RCC 7860 (cell line): ENCODE data around the gene SFN.

ENCODE experiments used
- DNase-seq: peaks from one replicate; pipeline ENCODE4 v3.0.0-alpha.2; 2015; ENCODE audit warnings: low spot score
- FAIRE-seq: peaks from 2 replicates; lab custom pipeline; 2012; peaks lifted over from hg19 to GRCh38; lab: Jason Lieb, UNC

Gene SFN

GRCh38 chr1:26909951-26910342 is 47.0 kb downstream of the SFN start:
- no peak for DNase-seq
- no peak for FAIRE-seq

DNA sequence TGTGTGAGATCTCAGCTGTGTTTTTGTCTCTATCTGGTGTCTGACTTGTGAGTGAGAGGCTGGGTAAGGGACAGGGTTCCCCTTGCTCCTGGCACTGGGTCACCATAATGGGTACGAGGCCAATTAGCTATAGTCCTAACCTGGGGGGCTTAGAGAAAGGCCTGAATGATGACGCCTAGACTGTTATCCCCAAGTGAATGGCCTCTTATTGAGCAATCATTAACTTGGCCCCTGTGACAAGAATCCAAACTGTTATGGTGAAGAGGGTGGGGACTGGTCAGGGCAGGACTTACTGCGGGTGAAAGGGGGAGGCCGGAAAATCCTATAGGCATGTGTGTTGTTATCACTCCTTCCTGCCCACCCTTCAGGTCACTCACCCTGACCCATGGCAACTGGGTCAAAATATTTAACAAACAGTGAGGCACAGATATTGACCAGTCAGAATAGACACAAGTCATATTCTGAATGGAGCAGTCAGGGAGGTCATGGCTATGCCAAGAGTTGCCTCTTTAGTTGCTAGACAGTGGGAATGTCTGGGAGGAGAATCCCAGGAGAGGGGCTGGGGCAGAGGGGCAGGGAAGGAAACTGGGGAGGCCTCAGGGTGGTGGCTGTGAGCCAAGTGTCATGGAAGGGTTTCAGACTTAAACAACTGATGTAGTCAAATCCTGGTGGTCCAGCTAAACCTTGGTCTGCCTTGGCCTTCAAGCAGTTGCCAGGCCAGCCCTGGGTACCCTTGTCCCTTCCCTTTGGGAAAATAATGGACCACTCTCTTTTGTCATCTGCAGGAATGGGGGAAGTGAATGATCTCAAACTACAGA is 47.6 kb downstream of the SFN start:
- FAIRE-seq, result no peak

DNA sequence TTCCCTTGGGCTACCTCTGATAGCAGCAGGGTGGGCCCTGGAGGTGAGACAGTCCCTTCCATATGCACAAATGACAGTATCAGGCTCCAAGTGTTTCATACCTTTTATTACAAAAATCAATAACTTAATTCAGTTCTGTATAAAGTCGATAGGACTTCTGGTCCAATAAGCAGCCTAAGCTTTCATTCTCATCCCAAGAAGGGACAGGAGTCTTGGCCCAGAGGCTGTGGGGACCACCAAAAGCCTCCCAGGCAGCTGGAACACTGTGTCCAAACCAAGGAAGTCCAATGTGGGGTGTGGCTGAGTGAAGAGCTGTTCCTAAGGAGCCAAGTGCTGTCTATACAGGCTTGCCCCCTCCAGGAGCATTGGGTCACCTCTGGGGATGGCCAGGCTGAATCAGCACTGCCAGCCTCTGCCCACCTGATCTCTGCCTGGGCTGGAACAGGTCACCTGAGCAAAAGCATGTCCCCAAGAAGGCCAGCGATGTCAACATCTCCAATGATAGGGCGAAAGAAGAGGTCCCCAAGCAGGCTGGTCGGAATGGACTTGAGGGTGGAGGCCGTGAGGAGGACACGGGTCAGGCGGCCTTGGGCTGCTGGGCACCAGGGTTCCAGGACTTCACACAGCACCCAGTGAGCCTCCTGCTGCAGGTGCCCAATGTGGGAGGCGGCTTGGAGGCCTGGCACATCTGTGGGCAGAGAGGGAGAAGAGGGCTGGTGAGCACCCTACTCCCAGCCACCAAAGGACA is 48.6 kb downstream of the SFN start:
- FAIRE-seq (no peak), DNase-seq (no peak)

More for the DNA sequence above, 47.6 kb downstream of the SFN start:
- peak; percentile 48 for DNase-seq

GRCh38 chr1:26912147-26912490 is 49.2 kb downstream of the SFN start:
- DNase-seq, result no peak
- no peak for FAIRE-seq

GRCh38 chr1:26913389-26913753 is 50.4 kb downstream of the SFN start:
- DNase-seq (no peak), FAIRE-seq (no peak)
